Measurements from ENCODE around the gene DDX18. TPM values are rescaled to one million over a fixed set of nuclear protein-coding genes. Genes with fewer than 3 reads are reported as not detected.

The DDX18 gene
- total RNA-seq, 1 experiment from 2014 or later, result 121 TPM

GRCh38 chr2:117859532-117859911 is 45.0 kb downstream of the DDX18 start:
- BruUV-seq (replicated peaks), result no TSS peak
- ChIA-PET POLR2A (ENCODE audit: low non-redundant PET) (no interaction called here), CTCF (no interaction called here)
- Histone ChIP-seq H3K27me3 (replicated peaks; ENCODE audit: insufficient read depth, low read depth, low read length, poor library complexity) (peaks cover 4% of the 10 kb centered on the region), H3K36me3 (ENCODE audit: insufficient read depth, low read length, poor library complexity, severe bottlenecking) (no peaks in the 10 kb centered on the region), H3K4me1 (ENCODE audit: insufficient read depth, low read length, poor library complexity, severe bottlenecking) (no peaks in the 10 kb centered on the region), H3K27ac (ENCODE audit: low read depth, low read length, poor library complexity, severe bottlenecking) (no peak overlapping the region), H3K9me3 (ENCODE audit: low read depth, low read length, poor library complexity, severe bottlenecking) (no peaks in the 10 kb centered on the region), H3K4me3 (ENCODE audit: low read depth, low read length, poor library complexity, severe bottlenecking) (no peak overlapping the region)
- TF ChIP-seq EZH2 (IDR thresholded peaks at IDR 0.05; ENCODE audit: borderline replicate concordance, low read depth, low read length, poor library complexity, severe bottlenecking) (no peak), CTCF (conservative IDR thresholded peaks at IDR 0.05; ENCODE audit: low read depth, low read length) (no peak)
- intact Hi-C loops (cut with micrococcal nuclease; ENCODE audit: unreplicated experiment), result no loop called here
- no peak for DNase-seq (ENCODE audit: low spot score)

- H3K27me3 ChIP-seq (replicated peaks; ENCODE audit: insufficient read depth, low read depth, low read length, poor library complexity), result peaks cover 4% of the 10 kb centered on the region
- CTCF ChIA-PET, result no interaction called here
- no peaks in the 10 kb centered on the region for H3K36me3 ChIP-seq (ENCODE audit: insufficient read depth, low read length, poor library complexity, severe bottlenecking)
- no peaks in the 10 kb centered on the region for H3K4me1 ChIP-seq (ENCODE audit: insufficient read depth, low read length, poor library complexity, severe bottlenecking)
- POLR2A ChIA-PET (ENCODE audit: low non-redundant PET), result no interaction called here
- intact Hi-C loops (cut with micrococcal nuclease; ENCODE audit: unreplicated experiment), result no loop called here
- no TSS peak for BruUV-seq (replicated peaks)
- TF ChIP-seq CTCF (conservative IDR thresholded peaks at IDR 0.05; ENCODE audit: low read depth, low read length) (no peak), EZH2 (IDR thresholded peaks at IDR 0.05; ENCODE audit: borderline replicate concordance, low read depth, low read length, poor library complexity, severe bottlenecking) (no peak)
- no peak overlapping the region for H3K27ac ChIP-seq (ENCODE audit: low read depth, low read length, poor library complexity, severe bottlenecking)
- no peak for DNase-seq (ENCODE audit: low spot score)
- no peak overlapping the region for H3K4me3 ChIP-seq (ENCODE audit: low read depth, low read length, poor library complexity, severe bottlenecking)
- no peaks in the 10 kb centered on the region for H3K9me3 ChIP-seq (ENCODE audit: low read depth, low read length, poor library complexity, severe bottlenecking)
Measured at GRCh38 chr2:117859924-117860647, 45.6 kb downstream of the DDX18 start.

GRCh38 chr2:117862459-117862858 is 48.0 kb downstream of the DDX18 start:
- CTCF ChIA-PET, result no interaction called here
- Histone ChIP-seq H3K4me1 (ENCODE audit: insufficient read depth, low read length, poor library complexity, severe bottlenecking) (no peaks in the 10 kb centered on the region), H3K36me3 (ENCODE audit: insufficient read depth, low read length, poor library complexity, severe bottlenecking) (no peaks in the 10 kb centered on the region), H3K9me3 (ENCODE audit: low read depth, low read length, poor library complexity, severe bottlenecking) (no peaks in the 10 kb centered on the region), H3K4me3 (ENCODE audit: low read depth, low read length, poor library complexity, severe bottlenecking) (no peak overlapping the region), H3K27me3 (replicated peaks; ENCODE audit: insufficient read depth, low read depth, low read length, poor library complexity) (peaks cover 4% of the 10 kb centered on the region), H3K27ac (ENCODE audit: low read depth, low read length, poor library complexity, severe bottlenecking) (no peak overlapping the region)
- BruUV-seq (replicated peaks), result no TSS peak
- no peak for DNase-seq (ENCODE audit: low spot score)
- no peak for TF ChIP-seq EZH2 (IDR thresholded peaks at IDR 0.05; ENCODE audit: borderline replicate concordance, low read depth, low read length, poor library complexity, severe bottlenecking)
- intact Hi-C loops (cut with micrococcal nuclease; ENCODE audit: unreplicated experiment), result no loop called here
- POLR2A ChIA-PET (ENCODE audit: low non-redundant PET), result no interaction called here

- TF ChIP-seq EZH2 (IDR thresholded peaks at IDR 0.05; ENCODE audit: borderline replicate concordance, low read depth, low read length, poor library complexity, severe bottlenecking), result no peak
- TF ChIP-seq CTCF (conservative IDR thresholded peaks at IDR 0.05; ENCODE audit: low read depth, low read length), result no peak
- H3K27me3 ChIP-seq (replicated peaks; ENCODE audit: insufficient read depth, low read depth, low read length, poor library complexity), result no peaks in the 10 kb centered on the region
- no peak overlapping the region for H3K27ac ChIP-seq (ENCODE audit: low read depth, low read length, poor library complexity, severe bottlenecking)
- no peaks in the 10 kb centered on the region for H3K9me3 ChIP-seq (ENCODE audit: low read depth, low read length, poor library complexity, severe bottlenecking)
- DNase-seq (ENCODE audit: low spot score), result no peak
- intact Hi-C loops (cut with micrococcal nuclease; ENCODE audit: unreplicated experiment), result no loop called here
- H3K4me1 ChIP-seq (ENCODE audit: insufficient read depth, low read length, poor library complexity, severe bottlenecking), result no peaks in the 10 kb centered on the region
- ChIA-PET POLR2A (ENCODE audit: low non-redundant PET) (no interaction called here), CTCF (interaction anchor here (0.6 kb wide), 1 partner anchor 62 kb away, joined by 5 read pairs; no protein-coding TSS in a partner anchor)
- H3K4me3 ChIP-seq (ENCODE audit: low read depth, low read length, poor library complexity, severe bottlenecking), result no peak overlapping the region
- no peaks in the 10 kb centered on the region for H3K36me3 ChIP-seq (ENCODE audit: insufficient read depth, low read length, poor library complexity, severe bottlenecking)
- no TSS peak for BruUV-seq (replicated peaks)
Measured at GRCh38 chr2:117875786-117876185, 61.3 kb downstream of the DDX18 start.

Data from A673 (cell line).